Activated naive CD4-positive, alpha-beta T cell treated with anti-CD3 and anti-CD28 coated beads, Interleukin-2, amount 10 ng/mL, durations not matched to agents 7 days and 5 days (primary cell): ENCODE measurements around the gene MGLL.
A peak's percentile ranks its signal among the peaks of the same experiment; 100 is the strongest.

Experiments used
- CTCF ChIA-PET: fragments of 350-600 bp; sonication (Branson Sonifier 250); formaldehyde crosslinking; loops from one replicate; lab custom pipeline; 2021; ENCODE audit warnings: antibody characterized with exemption; lab: Charles Lee
- DNase-seq: peaks from one replicate; pipeline ENCODE4 v3.0.0-alpha.2; 2020
- H3K27ac Mint-ChIP-seq: one replicate; pipeline ENCODE4 v1.8.0; 2021; ENCODE audit warnings: mild to moderate bottlenecking, moderate library complexity, mixed read lengths
- H3K27me3 Mint-ChIP-seq: one replicate; pipeline ENCODE4 v1.8.0; 2021; ENCODE audit warnings: mild to moderate bottlenecking, mixed read lengths
- H3K36me3 Mint-ChIP-seq: one replicate; pipeline ENCODE4 v1.8.0; 2021; ENCODE audit warnings: mixed read lengths
- H3K4me1 Mint-ChIP-seq: one replicate; pipeline ENCODE4 v1.8.0; 2021; ENCODE audit warnings: mixed read lengths
- H3K4me3 Mint-ChIP-seq: one replicate; pipeline ENCODE4 v1.8.0; 2021; ENCODE audit warnings: mild to moderate bottlenecking, moderate library complexity, mixed read lengths
- H3K9me3 Mint-ChIP-seq: one replicate; pipeline ENCODE4 v1.8.0; 2021; ENCODE audit warnings: mixed read lengths

Gene MGLL

DNA sequence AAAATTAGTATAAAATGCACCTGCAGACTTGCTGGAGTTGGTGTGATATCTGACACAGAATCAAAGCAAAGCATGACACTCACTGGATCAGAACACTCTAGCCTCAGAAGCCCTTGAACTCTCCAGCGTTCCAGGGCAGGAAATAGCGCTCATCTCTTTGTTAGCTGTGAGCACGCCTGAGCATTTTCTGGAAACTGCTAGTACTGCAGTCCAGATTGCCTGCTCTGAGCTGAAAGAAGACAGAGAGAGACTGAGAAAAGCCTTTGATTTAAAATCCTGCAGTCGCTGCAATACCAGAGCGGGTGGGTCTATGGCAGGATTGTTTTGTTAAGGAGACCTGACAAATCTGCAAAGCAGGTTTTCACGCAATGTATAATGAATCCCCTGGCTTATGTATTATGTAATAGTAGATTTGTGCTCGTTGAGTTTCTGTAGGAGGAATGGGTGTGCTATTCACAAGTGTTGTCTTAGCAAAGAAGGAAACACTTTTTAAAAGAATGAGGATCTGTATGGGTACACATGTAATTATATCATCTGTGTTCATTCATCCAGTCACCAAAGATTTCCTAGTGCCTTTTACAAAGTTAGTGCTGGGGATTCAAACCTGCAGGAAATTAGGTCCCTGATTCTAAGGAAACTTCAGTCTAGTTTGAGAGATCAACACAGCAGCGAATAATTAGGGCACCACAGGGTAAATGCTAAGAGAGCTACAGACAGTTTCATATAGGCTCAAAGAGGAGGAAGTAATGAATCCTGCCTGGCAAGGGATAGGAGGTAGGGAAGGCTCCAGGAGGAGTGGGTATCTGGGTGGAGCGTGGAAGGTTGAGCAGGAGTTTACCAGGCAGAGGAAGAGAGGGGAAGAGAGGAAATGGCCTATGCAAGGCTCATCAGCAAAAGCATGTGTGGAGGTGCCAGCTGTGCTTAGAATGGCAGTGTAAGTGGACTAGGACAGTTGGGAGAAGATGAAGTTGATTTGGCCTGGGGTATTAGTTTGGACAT lies 26.1 kb upstream of the MGLL start:
- no peak overlapping the region for H3K4me3 Mint-ChIP-seq
- DNase-seq, result no peak
- no peaks in the 10 kb centered on the region for H3K9me3 Mint-ChIP-seq
- peaks cover 17% of the 10 kb centered on the region for H3K27me3 Mint-ChIP-seq
- CTCF ChIA-PET, result no interaction called here
- no peaks in the 10 kb centered on the region for H3K36me3 Mint-ChIP-seq
- H3K4me1 Mint-ChIP-seq, result no peaks in the 10 kb centered on the region
- H3K27ac Mint-ChIP-seq, result no peak overlapping the region

DNA sequence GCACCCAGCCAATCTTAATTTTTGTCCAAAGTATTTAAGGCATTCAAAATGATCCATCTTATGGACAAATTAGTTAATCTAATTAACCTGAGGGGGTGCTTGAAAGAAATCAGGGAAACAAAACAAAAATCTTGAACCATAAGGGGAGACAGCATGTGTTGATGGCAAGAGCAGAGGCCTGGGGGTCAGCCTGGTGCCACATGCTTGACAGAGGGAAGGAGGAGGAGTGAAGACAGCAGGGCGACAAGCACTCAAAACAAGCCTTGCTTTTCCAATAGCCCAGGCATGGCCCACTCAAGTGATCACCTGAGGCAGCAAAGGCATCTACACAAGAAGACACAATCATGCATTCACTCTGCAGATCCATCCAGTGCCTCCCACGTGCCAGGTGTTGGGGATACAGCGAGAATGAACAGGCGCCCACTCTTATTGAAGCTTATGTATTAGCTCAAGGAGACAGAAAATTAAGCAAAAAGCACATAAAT lies 25.0 kb upstream of the MGLL start:
- Mint-ChIP-seq H3K27me3 (peaks cover 17% of the 10 kb centered on the region), H3K4me3 (no peak overlapping the region), H3K9me3 (no peaks in the 10 kb centered on the region), H3K4me1 (no peaks in the 10 kb centered on the region), H3K27ac (no peak overlapping the region), H3K36me3 (no peaks in the 10 kb centered on the region)
- CTCF ChIA-PET, result no interaction called here
- DNase-seq, result no peak

DNA sequence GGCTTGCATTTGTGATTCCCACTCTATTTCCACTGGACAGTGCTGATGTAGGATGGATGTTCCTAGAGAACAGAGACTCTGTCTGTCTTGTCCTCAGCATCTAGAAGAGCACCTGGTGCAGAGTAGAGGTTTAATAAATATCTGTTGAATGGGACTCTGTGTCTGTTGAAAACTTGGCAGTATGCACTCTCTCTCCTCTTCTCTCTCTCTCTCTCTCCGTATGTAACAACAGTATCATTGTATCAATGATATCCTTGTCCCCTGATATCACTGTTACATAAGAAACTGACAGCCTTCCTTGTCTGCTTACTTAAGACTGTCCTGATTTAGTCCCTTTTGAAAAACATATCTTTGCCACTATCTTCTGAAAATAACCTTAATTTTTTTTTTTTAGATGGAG lies 24.3 kb upstream of the MGLL start:
- Mint-ChIP-seq H3K4me1 (no peaks in the 10 kb centered on the region), H3K27ac (no peak overlapping the region), H3K9me3 (no peaks in the 10 kb centered on the region), H3K4me3 (no peak overlapping the region), H3K36me3 (no peaks in the 10 kb centered on the region), H3K27me3 (peaks cover 21% of the 10 kb centered on the region)
- no peak for DNase-seq
- CTCF ChIA-PET, result no interaction called here

DNA sequence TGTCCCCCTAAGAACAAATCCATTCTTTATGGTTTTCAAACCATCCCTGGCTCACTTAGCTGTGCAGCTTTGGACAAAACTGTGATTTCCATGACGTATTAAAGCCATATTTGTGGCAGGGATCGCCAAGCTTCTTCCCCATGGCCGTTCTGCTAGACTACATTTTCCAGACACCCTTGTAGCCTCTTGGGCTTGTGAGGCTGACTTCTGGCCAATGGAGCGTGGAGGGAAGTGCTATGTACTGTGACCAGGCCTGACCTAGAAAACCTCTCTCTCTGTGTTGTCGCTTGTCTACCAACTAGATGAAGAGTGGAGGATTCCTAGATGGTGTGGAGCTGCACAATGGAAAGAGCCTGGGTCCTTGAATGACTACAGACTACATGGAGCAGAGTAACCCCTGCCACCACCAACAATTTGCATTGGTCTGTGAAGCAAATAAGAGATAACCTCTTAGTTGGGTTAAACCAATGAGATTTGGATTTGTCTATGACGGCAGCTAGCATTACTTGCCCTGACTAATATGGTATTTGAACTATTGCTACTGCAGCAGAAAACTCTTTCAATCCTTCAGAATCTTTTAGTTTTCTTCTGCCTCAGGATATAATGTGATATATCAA lies 22.1 kb upstream of the MGLL start:
- H3K27me3 Mint-ChIP-seq, result peaks cover 21% of the 10 kb centered on the region
- CTCF ChIA-PET, result interaction anchor here (0.7 kb wide), 1 partner anchor 10 kb away, joined by 3 read pairs; no protein-coding TSS in a partner anchor
- H3K9me3 Mint-ChIP-seq, result no peaks in the 10 kb centered on the region
- H3K4me1 Mint-ChIP-seq, result no peaks in the 10 kb centered on the region
- H3K27ac Mint-ChIP-seq, result no peak overlapping the region
- DNase-seq, result no peak
- H3K4me3 Mint-ChIP-seq, result no peak overlapping the region
- H3K36me3 Mint-ChIP-seq, result no peaks in the 10 kb centered on the region

DNA sequence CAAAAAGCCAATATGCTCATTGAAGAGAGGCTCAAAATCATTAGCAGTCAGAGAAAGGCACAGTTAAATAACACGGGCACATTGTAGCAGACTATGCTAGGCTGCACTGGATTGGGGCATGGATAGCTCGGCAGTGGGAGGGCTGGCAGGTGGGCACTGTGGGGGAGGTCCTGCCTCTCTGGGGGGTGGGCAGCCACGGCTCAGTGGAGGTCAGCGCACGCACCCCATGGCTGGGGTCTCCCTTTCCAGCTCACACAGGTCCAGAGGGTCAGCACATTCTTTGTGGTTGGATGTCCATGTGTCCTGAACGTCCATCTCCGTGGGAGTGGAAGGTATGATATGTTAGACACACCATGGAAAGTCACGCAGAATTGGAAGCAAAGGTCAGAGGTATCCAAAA lies 18.4 kb upstream of the MGLL start:
- H3K9me3 Mint-ChIP-seq, result no peaks in the 10 kb centered on the region
- H3K4me1 Mint-ChIP-seq, result no peaks in the 10 kb centered on the region
- CTCF ChIA-PET, result no interaction called here

DNA sequence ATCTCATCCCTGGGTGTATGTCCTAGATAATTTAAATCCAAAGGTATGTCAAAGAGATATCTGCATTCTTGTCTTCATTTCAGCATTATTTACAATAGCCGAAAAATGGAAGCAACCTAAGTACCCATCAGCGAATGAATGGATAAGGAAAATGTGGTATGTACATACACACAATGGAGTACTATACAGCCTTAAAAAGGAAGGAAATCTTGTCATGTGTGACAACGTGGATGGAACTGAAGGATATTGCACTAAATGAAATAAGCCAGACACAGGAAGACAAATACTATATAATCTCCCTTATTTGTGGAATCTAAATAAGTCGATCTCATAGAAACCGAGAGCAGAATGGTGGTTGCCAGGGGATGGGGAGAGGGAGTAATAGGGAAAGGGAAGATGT lies 16.8 kb upstream of the MGLL start:
- Mint-ChIP-seq H3K4me3 (no peak overlapping the region), H3K36me3 (no peaks in the 10 kb centered on the region), H3K9me3 (no peaks in the 10 kb centered on the region), H3K4me1 (no peaks in the 10 kb centered on the region), H3K27ac (no peak overlapping the region), H3K27me3 (peaks cover 17% of the 10 kb centered on the region)
- no peak for DNase-seq
- CTCF ChIA-PET, result no interaction called here

More for the DNA sequence above, 18.4 kb upstream of the MGLL start:
- peaks cover 25% of the 10 kb centered on the region for H3K27me3 Mint-ChIP-seq
- no peak for DNase-seq
- H3K27ac Mint-ChIP-seq, result no peak overlapping the region
- no peaks in the 10 kb centered on the region for H3K36me3 Mint-ChIP-seq
- H3K4me3 Mint-ChIP-seq, result no peak overlapping the region

DNA sequence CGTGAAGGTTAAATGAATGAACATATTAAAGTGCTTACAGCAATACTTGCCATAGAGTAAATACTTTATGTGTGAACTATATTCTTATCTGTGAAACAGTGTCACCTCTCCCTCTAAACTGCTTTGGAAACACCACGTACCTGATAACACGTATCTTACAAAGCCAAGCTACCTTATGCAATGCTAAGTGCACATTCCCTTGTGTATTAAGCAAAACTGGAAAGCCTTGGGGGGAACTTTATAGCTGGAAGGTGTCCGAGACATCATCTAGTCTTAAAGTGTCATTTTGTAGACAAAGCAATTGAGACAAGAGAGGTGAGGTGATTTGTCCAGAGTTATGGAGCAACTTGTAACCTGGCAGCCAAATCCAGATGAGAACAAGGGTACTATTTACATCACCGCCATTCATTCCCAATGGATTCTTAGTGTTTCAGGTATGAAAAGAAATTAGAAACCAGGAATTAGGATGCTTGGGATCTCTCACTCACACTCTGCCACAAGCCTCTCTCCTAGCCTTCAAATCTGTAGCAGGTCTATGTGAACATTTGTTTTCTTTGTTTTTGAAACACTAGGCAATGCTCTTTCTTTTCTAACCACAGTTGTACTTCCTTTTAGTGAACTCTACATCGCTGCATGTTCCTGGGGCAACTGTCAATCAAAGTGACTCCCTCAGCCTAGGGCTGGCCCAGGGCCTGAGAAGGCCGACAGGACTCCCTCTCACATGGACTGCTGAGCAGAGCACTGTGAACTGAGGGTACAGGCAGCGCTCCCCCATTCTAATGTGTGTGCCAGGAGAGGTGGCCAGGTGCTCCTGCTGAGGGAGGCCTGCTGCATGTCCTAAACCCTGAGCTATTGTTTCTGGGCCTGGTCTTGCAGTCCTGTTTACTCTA lies 13.9 kb upstream of the MGLL start:
- Mint-ChIP-seq H3K4me1 (no peaks in the 10 kb centered on the region), H3K36me3 (no peaks in the 10 kb centered on the region), H3K4me3 (no peak overlapping the region), H3K27ac (no peak overlapping the region), H3K9me3 (peaks cover 2% of the 10 kb centered on the region), H3K27me3 (peaks cover 27% of the 10 kb centered on the region)
- CTCF ChIA-PET, result interaction anchor here (0.9 kb wide), 1 partner anchor 261 kb away, joined by 3 read pairs; no protein-coding TSS in a partner anchor
- no peak for DNase-seq

DNA sequence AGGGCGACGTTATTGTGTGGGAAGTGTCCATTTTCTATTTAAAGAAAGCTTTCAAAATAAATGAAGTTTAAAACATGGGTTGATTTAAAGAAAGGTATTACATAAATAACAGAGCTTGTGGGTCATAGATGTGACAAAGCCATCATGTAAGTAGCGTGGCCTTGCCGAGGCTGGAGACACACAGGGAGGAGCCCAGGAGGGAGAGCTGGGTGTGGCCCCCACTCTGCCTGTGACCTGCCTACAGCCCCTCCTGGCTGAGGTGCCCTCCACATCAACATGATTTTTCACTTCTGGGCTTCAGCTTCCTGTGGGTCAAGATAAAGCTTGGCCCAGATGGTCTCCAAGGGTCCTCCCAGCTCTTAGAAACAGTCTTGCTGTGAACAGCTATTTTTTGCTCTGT lies 12.5 kb upstream of the MGLL start:
- Mint-ChIP-seq H3K4me1 (no peaks in the 10 kb centered on the region), H3K36me3 (no peaks in the 10 kb centered on the region), H3K27me3 (peaks cover 33% of the 10 kb centered on the region), H3K4me3 (no peak overlapping the region), H3K9me3 (peaks cover 5% of the 10 kb centered on the region), H3K27ac (no peak overlapping the region)
- DNase-seq, result no peak
- CTCF ChIA-PET, result interaction anchor here (0.6 to 1.3 kb wide), 2 partner anchors 44 to 81 kb away, joined by 3 to 4 read pairs; no protein-coding TSS in a partner anchor

DNA sequence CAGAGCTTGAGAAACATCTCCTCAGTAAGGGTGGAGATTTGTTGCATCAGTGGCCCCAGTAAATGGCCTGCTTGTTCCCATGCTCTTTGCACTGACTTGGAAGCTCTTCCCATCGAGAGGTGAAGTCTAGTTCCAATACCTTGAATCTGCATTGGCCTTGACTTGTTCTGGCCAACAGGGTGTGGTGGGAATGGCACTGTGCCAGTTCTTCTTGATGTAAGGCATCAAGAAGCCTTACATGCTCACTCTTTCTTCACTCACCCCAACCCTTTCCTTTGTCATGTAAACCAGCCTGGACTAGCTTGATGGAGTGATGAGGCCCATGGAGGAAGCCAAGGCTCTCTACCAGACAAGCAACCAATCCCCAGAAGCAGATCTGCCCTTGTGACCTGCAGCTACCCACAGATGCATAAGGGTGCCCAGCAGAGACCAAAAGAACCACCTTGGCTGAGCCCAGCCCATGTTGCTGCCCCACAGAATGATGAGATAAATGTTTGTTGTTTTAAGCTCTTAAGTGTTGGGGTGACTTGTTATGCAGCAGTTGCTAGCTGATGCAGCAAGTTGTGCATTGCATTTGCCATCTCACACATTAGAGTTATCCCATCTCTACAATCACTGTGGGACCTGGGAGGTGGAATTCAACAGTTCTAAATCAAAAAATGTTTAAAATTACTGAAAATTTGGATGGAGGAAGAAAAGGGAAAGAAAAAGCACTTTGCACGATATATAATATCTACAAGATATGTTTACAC lies 11.1 kb upstream of the MGLL start:
- peaks cover 3% of the 10 kb centered on the region for H3K36me3 Mint-ChIP-seq
- H3K9me3 Mint-ChIP-seq, result peaks cover 9% of the 10 kb centered on the region
- H3K27ac Mint-ChIP-seq, result no peak overlapping the region
- CTCF ChIA-PET, result interaction anchor here (1.2 kb wide), 2 partner anchors 43 to 139 kb away, joined by 3 to 5 read pairs; no protein-coding TSS in a partner anchor
- DNase-seq, result no peak
- H3K4me3 Mint-ChIP-seq, result no peak overlapping the region
- peaks cover 33% of the 10 kb centered on the region for H3K27me3 Mint-ChIP-seq
- no peaks in the 10 kb centered on the region for H3K4me1 Mint-ChIP-seq

DNA sequence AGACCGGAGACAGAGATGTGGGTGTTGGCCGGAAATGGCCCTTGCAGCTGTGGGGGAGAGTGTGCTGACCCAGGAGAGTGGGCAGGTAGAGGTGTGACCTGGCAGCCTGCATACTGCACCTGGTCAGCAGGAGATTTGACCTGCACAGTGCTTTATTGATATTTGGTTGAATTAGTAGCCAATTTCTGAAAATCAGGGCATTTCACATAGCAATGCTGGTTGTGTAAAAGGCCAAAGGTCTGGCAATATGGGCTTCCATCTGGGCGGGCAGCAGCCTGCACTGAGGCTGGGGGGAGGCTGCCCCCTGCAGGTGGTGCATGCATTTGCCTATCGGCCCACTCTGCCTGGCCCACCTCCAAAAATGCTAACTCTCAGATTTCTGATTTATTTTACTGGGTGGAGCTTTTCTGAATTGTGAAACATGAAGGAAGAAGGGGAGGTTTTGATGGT lies 9.4 kb upstream of the MGLL start:
- no peak overlapping the region for H3K4me3 Mint-ChIP-seq
- CTCF ChIA-PET, result interaction anchor here (0.8 to 1.7 kb wide), 9 partner anchors 9 to 256 kb away, joined by 3 to 9 read pairs (median 3); partner anchors contain the start of gene MGLL
- DNase-seq, result peak; percentile 51
- peaks cover 11% of the 10 kb centered on the region for H3K9me3 Mint-ChIP-seq
- no peaks in the 10 kb centered on the region for H3K4me1 Mint-ChIP-seq
- peaks cover 23% of the 10 kb centered on the region for H3K27me3 Mint-ChIP-seq
- no peak overlapping the region for H3K27ac Mint-ChIP-seq
- peaks cover 3% of the 10 kb centered on the region for H3K36me3 Mint-ChIP-seq

DNA sequence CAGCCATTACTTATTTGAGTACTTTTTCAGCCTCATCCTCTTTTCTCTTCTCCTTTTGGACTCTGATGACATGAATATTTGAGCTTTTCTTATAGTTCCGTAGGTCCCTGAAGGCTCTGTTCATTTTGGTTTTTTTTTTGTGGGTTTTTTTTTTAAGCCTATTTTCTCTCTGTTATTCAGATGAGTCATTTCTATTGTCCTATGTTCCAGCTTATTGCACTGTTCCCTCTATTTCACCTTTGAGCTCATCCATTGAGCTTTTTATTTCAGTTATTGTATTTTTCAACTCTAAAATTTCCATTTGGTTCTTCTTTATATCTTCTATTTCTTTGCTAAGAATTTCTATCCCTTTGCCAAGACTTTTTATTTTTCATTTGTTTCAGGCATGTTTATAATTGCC lies 7.2 kb upstream of the MGLL start:
- peaks cover 3% of the 10 kb centered on the region for H3K36me3 Mint-ChIP-seq
- H3K27ac Mint-ChIP-seq, result no peak overlapping the region
- CTCF ChIA-PET, result interaction anchor here (0.6 kb wide), 1 partner anchor 19 kb away, joined by 3 read pairs; no protein-coding TSS in a partner anchor
- DNase-seq, result no peak
- H3K4me3 Mint-ChIP-seq, result no peak overlapping the region
- no peaks in the 10 kb centered on the region for H3K4me1 Mint-ChIP-seq
- peaks cover 11% of the 10 kb centered on the region for H3K9me3 Mint-ChIP-seq
- H3K27me3 Mint-ChIP-seq, result peaks cover 39% of the 10 kb centered on the region

DNA sequence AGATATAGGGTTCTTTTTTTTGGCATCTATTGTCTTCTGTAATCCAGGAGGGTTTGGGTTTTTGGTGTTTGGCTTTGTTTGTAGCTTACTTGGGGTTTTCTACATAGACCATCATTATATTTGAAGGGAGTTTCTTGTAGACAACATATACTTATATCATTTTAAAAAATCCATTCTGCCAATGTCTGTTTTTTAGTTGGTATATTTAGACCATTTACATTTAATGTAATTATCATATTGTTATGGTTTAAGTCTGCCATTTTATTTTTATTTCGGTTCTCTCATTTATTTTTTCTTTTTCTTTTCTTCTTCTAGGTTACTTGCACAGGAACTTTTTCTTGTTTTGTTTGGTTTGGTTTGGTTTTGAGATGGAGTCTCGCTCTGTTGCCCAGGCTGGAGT lies 5.5 kb upstream of the MGLL start:
- H3K4me1 Mint-ChIP-seq, result peaks cover 2% of the 10 kb centered on the region
- peaks cover 3% of the 10 kb centered on the region for H3K36me3 Mint-ChIP-seq
- CTCF ChIA-PET, result no interaction called here
- no peak for DNase-seq
- H3K27ac Mint-ChIP-seq, result no peak overlapping the region
- peaks cover 9% of the 10 kb centered on the region for H3K9me3 Mint-ChIP-seq
- peaks cover 46% of the 10 kb centered on the region for H3K27me3 Mint-ChIP-seq
- H3K4me3 Mint-ChIP-seq, result no peak overlapping the region

DNA sequence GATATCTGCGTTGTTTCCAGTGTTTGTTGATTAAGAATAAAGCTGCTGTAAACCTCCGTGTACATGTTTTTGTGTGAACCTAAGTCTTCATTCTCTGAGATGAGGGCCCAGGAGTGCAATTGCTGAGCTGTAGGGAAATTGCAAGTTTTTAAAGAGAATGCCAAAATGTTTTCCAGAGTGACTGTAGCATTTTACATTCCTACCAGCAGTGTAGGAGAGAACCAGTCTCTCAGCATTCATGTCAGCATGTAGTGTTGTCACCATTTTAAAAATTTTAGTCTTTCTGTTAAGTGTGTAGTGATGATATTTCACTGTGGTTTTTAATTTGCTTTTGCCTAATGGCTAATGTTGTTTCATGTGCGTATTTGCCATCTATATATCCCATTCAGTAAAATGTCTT lies 3.4 kb upstream of the MGLL start:
- Mint-ChIP-seq H3K36me3 (peaks cover 3% of the 10 kb centered on the region), H3K4me1 (peaks cover 9% of the 10 kb centered on the region), H3K27me3 (peaks cover 57% of the 10 kb centered on the region), H3K9me3 (peaks cover 9% of the 10 kb centered on the region), H3K27ac (no peak overlapping the region), H3K4me3 (no peak overlapping the region)
- DNase-seq, result no peak
- CTCF ChIA-PET, result interaction anchor here (1.5 to 2.0 kb wide), 3 partner anchors 35 to 278 kb away, joined by 3 to 10 read pairs (median 3); no protein-coding TSS in a partner anchor
